Inflammatory macrophage treated with lipopolysaccharide for 1 hour (primary cell): ENCODE measurements around the gene MTURN.
A peak's percentile ranks its signal among the peaks of the same experiment; 100 is the strongest.

Experiments
- DNase-seq, 2 donors: peaks; one replicate each; pipeline ENCODE4 v3.0.0-alpha.2; 2020 to 2022

The MTURN gene

DNA sequence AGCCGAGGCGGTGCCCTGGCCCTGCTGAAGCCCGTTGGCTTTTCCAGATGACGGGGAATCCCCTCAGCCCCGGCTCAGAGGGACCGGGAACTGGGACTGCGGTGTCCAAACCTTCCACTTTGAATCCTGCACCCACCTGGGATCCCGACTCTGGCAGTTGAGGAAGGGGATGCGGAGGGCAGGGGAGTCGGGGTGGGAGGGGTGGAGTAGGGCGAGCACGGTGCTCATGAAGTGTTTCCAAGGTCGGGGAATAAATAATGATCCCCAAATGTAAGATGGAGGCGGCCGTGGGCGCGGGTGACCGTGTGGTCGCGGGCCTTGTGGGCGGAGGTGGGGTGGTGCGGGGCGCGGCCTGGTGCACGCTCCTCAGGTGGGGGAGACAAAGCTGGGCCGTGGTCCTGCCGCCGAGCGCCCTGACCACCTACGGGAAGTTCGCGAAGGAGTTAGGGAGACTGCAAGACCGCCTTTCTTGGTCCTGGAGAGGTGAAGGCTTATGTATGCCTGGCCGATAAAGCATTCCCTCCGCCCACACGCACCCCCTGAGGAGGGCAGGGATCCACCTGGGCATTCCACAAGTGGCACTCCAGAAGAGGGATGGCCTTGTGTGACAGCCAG, 1.4 kb downstream of the MTURN start:
- DNase-seq, result no peak

DNA sequence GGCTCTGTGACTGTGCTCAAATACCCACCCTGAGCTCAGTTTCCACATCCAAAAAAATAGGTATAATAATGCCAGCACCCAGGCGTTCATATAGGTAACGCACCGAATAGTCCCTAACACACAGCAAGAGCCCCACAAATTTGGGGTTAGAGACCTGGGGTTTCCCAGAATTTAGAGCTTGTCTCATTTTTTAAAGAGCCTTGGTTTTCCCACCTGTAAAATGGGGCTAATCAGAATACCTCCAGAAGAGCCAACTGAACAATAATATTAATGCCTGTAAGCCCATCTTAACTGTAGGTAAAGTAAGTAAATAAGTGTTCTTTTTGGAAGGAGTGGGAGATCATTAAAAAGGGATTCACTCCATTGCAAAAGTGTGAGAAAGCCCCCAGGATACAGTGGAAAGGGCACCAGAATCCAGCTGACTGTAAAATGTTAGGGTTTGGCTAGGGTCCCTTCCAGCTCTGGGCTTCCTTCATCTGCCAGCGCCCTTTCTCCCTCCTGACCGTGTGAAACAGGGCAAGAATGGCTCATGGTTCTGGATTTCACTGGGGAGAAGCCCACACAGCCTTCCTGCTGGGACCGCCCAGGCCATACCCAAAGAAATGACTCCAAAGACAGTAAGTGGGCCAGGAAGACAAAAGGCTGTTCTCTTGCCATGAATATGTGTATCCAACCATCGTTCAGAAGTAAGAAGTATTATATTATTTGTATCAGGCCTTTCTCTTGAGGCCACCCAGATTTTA, 2.1 kb downstream of the MTURN start:
- no peak for DNase-seq

DNA sequence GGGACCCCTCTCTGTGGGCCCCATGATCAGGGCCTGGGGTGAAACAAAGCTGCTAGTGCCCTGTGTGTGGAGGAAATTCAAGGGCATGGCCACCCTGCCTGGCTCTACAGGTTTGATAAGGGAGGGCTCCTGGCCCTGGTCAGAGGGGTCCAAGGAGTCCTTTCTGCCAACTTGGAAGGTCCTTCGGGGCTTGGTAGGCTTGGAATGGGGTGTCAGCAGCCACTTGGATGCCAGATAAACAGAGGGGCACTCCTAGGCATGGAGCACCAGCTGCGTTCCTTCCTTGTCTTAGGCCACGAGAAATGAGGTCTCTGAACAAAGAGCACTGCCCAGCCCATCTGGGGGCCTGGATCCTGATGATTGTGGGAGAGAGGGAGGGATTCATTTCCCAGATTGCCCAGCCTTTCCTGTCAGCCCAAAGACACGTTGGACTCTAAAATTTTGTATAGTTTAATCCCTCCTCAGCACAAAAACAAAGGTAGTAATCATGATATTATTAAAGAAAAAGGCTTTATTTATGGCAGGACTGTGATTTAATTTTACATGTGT, 5.1 kb downstream of the MTURN start:
- no peak for DNase-seq

DNA sequence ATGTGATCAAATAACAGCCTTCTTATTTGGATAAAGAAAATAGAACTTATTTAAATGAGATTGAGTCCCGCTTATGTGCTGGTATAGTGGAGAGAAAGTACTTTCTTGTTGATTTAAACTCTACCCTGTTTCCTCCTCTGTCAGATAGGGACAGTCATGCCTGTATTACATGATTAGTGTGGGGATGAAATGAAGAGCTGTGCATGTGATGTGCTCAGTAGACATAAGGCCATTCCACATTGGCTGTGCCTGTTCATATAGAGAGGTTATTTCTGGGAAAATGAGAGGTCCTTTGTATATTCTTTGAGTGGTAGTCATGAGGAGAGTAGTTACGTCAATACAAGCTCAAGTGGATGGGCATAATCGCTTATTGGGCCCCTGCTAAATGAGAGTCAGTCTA, 5.7 kb downstream of the MTURN start:
- DNase-seq, result no peak

DNA sequence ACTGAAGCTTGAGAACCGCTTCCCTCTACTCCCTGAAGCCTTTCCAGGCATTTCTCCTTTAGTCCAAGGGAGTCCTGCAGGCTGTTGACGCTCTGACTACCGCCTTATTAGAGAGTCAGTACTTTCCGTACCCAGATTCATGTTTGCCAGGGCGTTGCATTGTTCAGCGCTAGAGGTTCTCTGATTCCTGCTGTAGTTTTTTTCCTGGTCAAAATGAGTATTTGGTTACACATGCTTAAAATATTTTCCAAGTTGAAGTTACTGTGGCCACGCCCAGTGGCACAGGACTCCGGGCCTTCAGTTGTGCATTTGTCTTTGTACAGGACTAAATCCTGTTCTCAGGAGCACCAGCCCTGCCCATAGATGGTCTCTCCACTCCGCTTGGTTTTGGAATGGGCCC, 7.9 kb downstream of the MTURN start:
- DNase-seq, result no peak

DNA sequence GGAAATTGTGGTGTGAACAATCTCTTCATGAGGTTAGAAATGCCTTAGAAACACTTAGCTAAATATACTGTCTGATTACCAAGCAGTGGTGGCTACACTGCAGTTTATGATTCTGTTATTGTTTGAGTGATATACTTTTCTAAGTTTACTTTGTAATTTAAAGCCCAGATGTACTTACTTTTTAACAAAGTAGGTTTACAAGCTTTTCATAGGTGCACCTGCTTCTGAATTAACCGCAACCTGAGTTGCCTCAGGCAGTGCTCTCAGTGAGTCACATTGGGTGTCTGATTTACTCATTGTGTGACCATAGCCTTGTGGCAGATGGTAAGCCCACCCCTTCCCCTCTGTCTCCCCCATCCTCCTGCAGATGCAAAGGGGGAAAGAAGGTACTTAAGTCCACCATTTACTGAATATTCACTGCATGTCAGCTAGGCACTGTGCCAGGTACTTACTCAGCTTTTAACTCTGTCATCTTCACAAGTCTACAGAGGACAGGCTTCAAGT, 9.0 kb downstream of the MTURN start:
- DNase-seq, result no peak

DNA sequence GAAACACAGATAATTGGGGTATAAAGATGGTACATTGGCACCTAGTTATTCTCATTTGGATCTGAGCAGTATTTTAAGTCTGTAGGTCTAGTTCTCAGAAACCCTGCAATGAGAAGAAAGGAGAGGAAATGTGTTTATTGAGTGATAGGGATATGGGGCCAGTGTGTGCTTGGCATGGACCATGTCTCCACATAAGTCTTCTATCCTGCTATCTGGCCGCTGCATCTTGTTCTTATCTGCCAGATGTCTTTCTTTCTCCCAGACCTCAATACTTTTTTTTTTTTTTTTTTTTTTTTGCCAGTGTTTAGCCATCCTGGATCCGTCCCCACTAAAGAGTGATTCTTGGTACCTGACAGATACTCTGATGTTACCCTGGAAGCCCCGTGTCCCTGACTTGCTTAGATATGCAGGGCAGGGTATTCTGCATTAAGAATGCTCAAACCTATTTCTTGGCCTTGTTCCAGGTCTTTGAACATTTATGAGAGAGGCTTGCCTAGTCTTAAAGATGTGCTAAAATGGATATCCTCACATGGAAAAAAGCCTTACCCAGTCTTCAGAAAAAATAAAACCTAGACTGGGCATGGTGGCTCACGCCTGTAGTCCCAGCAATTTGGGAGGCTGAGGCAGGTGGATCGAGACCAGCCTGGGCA, 10.0 kb downstream of the MTURN start:
- no peak for DNase-seq

DNA sequence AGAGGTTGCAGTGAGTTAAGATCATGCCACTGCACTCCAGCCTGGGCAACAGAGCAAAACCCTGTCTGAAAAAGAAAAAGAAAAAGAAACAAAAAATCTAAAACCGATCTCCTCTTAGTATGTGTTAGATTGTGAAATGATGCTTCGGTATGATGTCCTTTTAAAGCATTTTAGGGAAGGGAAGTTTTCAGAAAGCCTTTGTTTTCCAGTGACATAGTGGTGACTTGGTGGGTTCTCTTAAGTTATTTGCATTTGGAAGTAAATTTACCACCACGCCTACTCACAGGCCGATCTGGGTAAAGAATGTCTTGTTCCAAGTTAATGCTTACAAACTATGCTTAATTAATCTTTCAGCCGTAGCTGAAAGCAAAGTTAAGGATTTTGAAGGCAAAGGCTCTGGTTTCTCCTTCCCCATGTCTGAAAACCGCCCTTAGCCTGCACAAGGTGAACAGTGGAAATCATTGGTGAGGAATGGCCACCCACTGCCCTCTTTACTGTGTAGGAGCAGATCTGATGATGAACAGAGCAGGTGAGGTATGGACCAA, 10.7 kb downstream of the MTURN start:
- peak; percentile 21 to 39 for DNase-seq

DNA sequence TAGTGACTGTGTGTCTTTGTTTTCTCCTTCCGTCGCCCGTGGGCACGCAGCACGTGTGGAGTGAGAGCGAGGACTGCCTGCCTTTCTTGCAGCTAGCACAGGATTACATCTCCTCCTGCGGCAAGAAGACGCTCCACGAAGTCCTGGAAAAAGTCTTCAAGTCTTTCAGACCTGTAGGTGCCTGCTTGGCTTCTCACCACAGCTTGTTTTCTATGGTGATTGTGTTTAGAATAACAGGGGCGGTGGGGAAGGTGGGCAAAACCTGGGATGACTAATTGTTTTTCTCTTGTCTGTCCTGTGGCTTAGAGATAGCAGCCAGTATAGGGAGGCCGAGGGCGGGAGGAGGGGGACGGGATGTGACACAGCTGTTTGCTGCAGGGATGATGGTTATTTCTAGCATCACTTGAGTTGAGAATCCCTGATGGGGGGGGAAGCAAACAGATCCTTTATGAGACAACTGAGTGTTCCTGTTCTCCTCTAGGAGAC, 11.4 kb downstream of the MTURN start:
- DNase-seq, result no peak

DNA sequence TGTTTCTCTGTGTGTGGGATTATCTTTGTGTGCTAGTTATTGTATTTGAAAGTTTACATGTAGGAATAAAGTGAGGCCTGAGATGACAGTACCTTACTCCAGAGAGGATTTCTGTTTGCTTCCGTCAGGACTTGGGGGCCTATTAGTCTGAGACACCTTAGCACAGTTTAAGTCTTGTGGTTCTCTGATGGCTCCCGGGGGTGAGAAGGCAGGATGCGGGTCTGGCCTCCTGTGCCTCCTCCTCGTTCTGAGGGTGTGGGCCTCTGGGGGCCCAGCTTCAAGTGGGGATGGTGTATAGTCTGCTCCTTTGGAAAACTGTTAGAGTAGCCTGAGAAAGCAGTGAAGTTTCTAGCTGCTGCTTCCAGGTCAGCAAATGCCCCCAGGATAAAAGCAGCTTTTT, 12.4 kb downstream of the MTURN start:
- no peak for DNase-seq

DNA sequence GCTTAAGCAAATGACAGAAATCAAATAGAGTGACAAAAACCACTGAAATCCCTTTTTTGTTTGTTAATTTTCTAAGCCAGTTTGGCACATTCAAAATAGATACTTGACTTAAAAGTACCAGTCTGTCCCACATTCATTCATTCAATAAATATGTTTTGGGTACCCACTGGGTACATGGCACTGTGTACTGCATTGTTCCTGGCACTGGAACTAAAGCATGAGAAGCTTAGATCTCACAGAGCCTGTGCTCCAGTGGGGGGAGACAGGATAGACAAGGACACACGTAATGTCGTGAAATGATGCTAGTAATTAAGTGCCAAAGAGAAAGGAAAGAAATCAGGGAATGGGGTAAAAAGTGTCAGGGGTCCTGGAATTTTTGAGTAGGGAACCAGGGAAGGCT, 13.0 kb downstream of the MTURN start:
- DNase-seq, result no peak

DNA sequence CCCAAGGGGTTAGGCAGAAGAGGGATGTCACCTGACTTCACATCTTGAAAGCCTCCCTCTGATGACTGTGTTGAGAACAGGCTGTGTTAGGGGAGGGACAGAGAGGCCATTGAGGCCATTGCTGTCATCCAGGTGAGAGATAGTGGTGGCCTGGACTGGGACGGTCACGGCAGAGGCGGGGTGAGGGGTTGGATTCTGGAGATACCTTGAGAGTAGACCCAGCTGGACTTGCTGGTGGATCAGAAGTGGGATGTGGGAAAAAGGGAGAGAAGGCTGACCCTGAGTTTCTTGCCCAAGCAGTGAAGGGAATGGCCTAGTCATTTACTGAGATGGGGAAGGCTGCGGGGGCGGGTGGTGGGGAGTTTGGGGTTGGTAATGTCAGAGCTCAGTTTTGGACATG, 13.6 kb downstream of the MTURN start:
- no peak for DNase-seq

DNA sequence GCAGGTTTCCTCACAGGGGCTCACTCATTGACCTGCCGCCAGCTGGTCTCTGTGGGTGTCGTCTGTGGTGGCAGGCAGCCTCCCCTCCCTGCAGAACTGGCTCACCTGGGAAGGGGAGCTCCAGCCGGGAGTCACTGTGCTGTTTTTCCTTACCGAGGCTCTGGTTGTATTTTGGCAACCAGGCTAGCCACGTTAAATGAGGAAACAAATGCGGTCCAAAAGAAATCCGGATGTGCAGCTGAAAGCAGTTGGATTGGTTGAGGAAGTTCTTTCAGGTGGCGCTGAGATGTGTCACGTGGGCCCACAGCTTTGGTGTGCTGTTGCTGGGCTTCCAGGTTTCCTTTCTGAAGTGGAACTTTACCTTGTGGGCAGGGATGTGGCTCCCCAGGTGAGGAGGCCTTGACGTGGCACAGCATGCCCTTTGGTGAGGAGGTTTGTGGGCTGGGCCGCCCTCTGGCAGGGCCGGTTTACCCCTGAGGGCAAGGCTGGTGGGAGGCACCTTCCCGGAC, 14.2 kb downstream of the MTURN start:
- peak in 1 of 2 donors; percentile 23 for DNase-seq

DNA sequence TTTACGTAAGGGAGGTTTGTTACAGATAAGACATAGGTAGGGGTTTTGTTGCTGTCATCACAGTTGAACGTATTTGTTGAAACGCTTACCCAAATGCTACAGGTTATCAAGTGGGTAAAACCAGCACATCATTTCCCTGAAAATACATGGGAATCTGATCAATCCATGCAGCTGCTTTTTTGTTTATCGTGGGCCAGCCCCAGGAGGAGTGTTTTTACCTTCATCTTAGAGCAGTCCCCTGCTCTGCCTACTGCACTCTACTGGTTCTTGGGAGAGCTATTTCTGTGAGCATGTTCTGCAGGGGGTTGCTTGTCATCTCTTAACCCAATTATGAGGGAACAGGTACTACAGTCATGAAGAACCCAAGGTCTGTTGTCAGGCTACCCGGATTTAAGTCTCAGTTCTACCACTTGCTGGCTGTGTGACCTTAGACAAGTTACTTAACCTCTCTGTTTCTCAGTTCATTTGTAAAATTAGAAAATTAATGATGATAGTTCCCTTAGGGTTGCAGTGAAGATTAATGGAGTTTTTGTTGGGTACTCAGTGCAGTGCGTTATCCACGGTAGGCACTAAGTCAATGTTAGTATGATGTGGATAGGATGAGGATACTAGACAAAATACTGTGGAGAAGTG, 15.0 kb downstream of the MTURN start:
- DNase-seq, result no peak

DNA sequence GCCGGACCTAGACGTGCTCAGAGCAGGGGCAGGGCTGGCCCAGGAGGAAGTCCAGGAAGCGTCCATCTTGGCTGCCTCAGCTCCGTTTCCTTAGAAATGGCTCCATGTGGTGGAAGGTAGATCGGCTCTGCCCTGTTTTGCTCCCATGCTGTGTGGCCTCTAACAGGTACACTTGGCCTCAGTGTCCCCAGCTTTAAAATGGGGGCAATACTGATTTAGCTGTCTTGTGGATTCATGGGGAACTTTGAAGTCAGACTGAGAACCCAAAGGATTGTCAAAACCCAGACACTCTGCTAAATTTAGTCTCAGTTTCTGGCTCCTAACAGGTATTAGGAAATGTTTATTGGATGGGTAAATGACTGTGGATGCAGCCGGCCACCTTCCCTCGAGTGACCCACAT, 15.9 kb downstream of the MTURN start:
- DNase-seq, result no peak

DNA sequence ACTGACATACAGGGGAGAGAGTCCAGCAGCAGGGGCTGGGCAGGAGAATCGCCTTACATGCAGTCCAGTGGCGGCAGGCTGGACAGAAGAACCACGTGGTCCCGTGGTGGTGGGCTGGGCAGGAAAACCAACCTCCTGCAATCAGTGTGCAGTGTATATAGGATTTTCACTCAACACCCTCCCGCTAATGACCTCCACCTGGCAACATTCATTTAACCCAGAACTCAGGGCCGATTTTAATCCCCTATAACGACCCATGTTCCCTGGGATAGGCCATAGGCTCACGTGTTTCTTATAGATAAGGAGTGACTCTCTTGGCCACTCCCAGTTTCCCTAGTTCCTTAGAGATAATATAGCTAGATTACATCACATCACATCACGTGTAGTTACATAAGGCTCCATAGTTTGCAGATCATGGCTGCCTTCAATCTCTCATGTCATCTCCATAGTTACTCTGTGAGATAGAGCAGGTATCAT, 19.4 kb downstream of the MTURN start:
- no peak for DNase-seq

DNA sequence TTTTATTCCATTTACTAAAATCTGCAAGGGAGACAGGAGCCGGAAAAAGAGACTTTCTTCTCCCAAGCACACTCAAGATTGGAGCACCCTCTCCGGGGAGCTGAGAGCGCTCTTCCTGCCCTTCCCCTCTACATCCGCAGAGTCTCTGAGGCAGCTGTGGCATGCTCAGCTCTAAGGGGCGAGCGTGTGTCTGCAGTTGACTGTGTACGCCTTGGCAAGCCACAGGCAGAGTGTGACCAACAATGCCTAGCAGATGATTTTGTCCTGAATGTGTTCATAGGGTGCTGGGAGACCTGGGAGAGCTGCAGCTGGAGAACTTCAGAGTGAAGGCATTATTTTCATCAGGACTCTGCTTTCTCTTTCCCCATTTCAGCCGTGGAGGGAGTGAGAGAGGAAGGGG, 20.7 kb downstream of the MTURN start:
- no peak for DNase-seq

DNA sequence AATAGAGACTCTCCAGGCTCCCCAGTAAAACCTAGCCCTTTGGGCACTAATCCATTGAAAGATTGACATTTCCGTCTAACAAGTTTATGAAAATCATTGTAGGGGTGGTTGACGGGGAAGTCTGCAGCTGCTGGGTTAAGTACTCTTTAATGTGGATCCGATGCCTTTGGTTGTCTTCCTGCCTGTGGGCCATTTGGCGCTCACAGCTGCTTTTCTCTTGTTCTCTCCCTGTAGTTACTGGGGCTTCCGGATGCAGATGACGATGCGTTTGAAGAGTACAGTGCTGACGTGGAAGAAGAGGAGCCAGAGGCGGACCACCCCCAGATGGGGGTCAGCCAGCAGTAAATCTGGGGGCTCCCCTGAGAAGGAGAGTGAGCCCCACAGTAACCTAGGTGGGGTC, 22.4 kb downstream of the MTURN start:
- DNase-seq, result no peak

DNA sequence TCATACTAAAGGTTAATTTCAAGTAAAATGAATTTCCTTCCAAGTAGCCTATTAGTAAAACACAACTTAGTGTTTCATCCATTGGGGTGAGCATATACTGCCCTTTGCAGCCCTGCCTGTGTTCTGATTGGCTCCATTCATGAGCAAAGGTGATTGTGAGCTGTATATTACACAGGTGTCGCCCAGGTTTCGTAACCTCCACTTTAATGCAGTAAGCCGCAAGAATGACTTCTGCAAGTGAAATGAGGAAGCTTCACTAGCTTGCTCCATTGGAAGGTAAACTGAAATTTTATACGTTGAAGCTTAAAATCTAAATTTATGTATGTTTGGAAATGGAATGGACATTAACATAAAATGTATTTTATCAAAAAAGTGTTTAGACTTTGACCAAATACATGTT, 24.4 kb downstream of the MTURN start:
- DNase-seq, result no peak

DNA sequence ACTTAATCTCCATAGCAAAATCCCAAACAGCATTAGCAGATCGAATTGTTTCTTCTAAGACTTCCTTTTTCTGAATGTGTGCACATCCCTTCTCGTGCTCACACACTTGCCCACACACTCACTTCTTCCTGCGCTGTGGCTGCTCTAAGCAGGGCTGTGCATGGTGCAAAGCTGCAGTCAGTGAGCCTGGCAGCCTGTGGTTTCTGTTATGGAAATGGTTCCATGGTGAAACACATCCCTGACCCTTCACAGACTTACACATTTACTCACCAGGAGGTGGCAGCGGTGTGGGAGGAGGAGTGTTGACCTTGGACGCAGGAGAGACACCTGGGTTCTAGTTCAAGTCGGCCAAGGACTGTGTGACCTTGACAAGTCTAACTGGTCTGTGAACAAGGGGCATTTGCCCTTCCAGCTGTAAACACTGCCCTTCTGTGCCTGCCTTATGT, 24.9 kb downstream of the MTURN start:
- peak; percentile 75 to 86 for DNase-seq

DNA sequence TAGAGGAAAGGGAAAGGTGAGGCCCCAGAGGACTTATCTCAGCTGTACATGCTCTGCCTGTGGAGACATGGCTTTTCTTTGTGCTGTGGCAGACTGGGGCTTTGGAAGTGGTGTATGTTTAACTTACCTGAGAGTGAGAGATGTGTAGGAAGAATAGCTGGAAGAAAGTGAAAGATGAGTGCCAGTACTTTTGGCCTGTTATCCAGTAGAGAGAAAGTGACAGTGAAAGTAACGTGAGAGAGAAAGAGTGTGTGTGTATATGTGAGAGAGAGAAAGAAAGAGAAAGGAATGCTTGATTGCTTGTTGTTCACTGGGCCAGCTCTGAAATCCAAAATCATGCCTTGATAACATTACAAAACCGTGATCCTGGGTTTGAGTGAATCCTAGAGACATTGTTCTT, 25.5 kb downstream of the MTURN start:
- no peak for DNase-seq

DNA sequence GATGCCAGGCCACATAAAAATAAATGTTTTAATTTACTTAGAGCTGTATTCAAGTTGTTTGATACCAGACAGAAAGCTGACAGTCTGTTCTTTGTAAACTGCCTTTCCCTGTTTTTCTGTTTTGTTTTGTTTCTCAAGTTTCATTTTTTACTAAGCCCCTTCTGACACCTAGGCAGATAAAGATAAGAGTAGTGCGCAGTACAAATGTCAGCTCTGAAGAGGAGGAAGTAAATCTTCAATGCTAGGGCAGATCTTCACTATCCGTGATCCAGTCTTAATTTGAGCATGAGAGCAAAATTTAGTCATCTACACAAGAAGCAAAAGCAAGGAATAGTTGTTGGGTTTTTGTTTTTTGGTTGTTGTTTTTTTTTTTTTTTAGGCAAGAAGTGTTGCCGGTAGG, 27.3 kb downstream of the MTURN start:
- DNase-seq, result no peak
